ENCODE results near the gene CDH13. TPM values are rescaled to one million over a fixed set of nuclear protein-coding genes. Genes with fewer than 3 reads are reported as not detected.

Gene CDH13
- total and polyA plus RNA-seq, 7 donors = 6.1 to 30.7 (median 22.8) TPM

DNA sequence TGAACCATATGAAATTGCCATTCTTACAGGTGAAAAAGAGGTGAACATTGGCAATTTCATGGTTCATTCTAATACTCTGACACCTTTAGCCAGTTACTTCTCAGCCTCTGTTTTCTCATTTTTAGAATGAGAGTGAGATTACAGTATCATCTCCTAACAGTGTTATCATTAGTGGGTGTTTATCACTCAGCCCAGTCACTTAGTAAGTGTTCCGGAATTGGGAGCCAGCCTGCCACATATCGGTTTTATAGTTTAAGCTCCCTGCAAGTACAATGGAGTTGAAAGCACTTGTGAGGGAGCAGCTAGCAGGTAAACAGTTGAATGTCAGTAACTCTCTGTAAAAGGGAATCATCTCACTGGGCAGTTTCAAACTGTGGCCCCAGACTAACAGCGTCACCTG, 597.9 kb downstream of the CDH13 start:
- Histone ChIP-seq H3K27ac (no peak overlapping the region), H3K4me3 (no peak overlapping the region), H3K4me1 (no peaks in the 10 kb centered on the region), H3K9me3 (no peaks in the 10 kb centered on the region), H3K36me3 (ENCODE audit: insufficient read depth in 1 of 2, low read depth in 1 of 2) (no peaks in the 10 kb centered on the region), H3K27me3 (ENCODE audit: insufficient read depth in 3 of 3, low read length in 2 of 3) (no peaks in the 10 kb centered on the region)
- no peak for ATAC-seq
- WGBS, 3 donors = 89 to 96% (median 94%) methylated on average over 3 of the region's 3 CpGs
- DNase-seq = no peak
- TF ChIP-seq CTCF (IDR thresholded peaks at IDR 0.05) = no peak
- intact Hi-C loops (cut with DNase I) = no loop called here

DNA sequence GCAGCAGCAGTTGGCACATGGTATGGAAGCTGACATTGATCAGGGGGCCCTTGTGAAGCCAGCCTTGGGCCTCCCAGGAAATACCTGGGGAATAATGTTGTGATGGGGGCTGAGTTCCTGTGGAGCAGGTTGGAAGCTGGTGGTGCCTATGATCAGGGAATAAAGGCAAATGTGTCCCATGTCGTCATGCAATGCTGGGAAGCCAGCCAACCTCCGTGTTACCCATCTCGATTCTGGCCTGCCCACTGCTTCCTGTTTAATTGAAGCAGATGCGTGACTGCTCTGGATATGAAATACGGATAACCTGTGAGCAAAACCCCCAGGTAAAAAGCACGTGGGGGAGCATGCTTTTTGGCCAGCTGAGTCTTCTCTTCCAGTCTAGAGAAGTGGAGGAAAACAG, 600.6 kb downstream of the CDH13 start:
- intact Hi-C loops (cut with DNase I) = no loop called here
- no peak for TF ChIP-seq CTCF (IDR thresholded peaks at IDR 0.05)
- 50 to 56% (median 51%) methylated on average over 6 of the region's 6 CpGs for WGBS, 3 donors
- Histone ChIP-seq H3K9me3 (no peaks in the 10 kb centered on the region), H3K4me3 (no peak overlapping the region), H3K27me3 (ENCODE audit: insufficient read depth in 3 of 3, low read length in 2 of 3) (no peaks in the 10 kb centered on the region), H3K36me3 (ENCODE audit: insufficient read depth in 1 of 2, low read depth in 1 of 2) (no peaks in the 10 kb centered on the region), H3K4me1 (no peaks in the 10 kb centered on the region), H3K27ac (no peak overlapping the region)
- ATAC-seq (no peak), DNase-seq (no peak)

- DNase-seq (no peak), ATAC-seq (no peak)
- TF ChIP-seq CTCF (IDR thresholded peaks at IDR 0.05) = no peak
- no peaks in the 10 kb centered on the region for H3K9me3 ChIP-seq
- H3K36me3 ChIP-seq (ENCODE audit: insufficient read depth in 1 of 2, low read depth in 1 of 2) = no peaks in the 10 kb centered on the region
- no peak overlapping the region for H3K4me3 ChIP-seq
- no peaks in the 10 kb centered on the region for H3K27me3 ChIP-seq (ENCODE audit: insufficient read depth in 3 of 3, low read length in 2 of 3)
- no peaks in the 10 kb centered on the region for H3K4me1 ChIP-seq
- 64 to 84% (median 72%) methylated on average over 5 of the region's 5 CpGs for WGBS, 3 donors
- no peak overlapping the region for H3K27ac ChIP-seq
- intact Hi-C loops (cut with DNase I) = no loop called here
Observed at GRCh38 chr16:83231729-83232128, 605.0 kb downstream of the CDH13 start.

- H3K4me1 ChIP-seq = no peaks in the 10 kb centered on the region
- intact Hi-C loops (cut with DNase I) = no loop called here
- no peaks in the 10 kb centered on the region for H3K27me3 ChIP-seq (ENCODE audit: insufficient read depth in 3 of 3, low read length in 2 of 3)
- ATAC-seq (no peak), DNase-seq (no peak)
- TF ChIP-seq CTCF (IDR thresholded peaks at IDR 0.05) = no peak
- no peaks in the 10 kb centered on the region for H3K9me3 ChIP-seq
- no peaks in the 10 kb centered on the region for H3K36me3 ChIP-seq (ENCODE audit: insufficient read depth in 1 of 2, low read depth in 1 of 2)
- 79 to 83% (median 80%) methylated on average over 8 of the region's 8 CpGs for WGBS, 3 donors
- H3K27ac ChIP-seq = no peak overlapping the region
- no peak overlapping the region for H3K4me3 ChIP-seq
Observed at GRCh38 chr16:83233153-83233552, 606.4 kb downstream of the CDH13 start.

DNA sequence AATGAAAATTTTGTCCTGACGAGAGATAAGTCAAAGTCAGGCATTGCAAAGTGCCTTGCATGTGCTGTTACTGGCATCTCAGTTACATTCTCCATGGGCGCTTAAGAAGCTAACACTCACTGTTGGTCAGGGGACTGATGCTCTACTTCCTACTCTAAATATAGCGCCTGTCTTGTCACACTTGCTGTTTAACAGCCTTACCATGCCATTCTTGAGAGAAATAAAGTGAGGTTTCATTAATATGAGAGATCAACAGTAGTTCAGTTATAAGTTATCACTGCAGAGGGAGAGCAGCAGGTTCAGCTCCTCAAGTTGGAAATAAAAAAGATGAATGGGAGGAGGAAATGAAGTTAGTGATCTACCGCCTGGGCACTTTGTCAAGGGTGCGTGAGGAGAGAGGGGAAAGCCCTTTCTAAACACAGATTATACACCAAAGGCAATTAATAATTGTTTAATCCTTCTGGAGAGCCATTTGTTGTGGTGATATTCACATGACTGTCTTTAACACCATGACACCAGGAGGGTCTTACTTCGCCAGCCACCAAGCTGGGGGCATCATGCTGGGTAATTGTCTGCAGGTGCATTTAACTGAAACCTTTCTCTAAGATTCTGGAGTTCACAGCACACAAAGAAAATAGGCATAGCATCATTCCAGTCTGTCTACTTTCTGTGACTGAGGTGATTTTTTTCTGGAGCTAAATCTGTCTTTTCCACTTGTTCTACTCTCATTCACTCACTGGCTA, 612.4 kb downstream of the CDH13 start:
- H3K36me3 ChIP-seq (ENCODE audit: insufficient read depth in 1 of 2, low read depth in 1 of 2) = no peaks in the 10 kb centered on the region
- H3K9me3 ChIP-seq = no peaks in the 10 kb centered on the region
- ATAC-seq (no peak), DNase-seq (no peak)
- WGBS, 3 donors = 50 to 62% (median 58%) methylated on average over 6 of the region's 6 CpGs
- H3K27ac ChIP-seq = no peak overlapping the region
- H3K27me3 ChIP-seq (ENCODE audit: insufficient read depth in 3 of 3, low read length in 2 of 3) = no peaks in the 10 kb centered on the region
- intact Hi-C loops (cut with DNase I) = no loop called here
- H3K4me1 ChIP-seq = no peaks in the 10 kb centered on the region
- no peak for TF ChIP-seq CTCF (IDR thresholded peaks at IDR 0.05)
- no peak overlapping the region for H3K4me3 ChIP-seq

All from psoas muscle (tissue), 8 donors.